GM18870 (cell line): ENCODE data around the gene TBC1D20.

Source experiments
- ATAC-seq: cut with Tn5 transposase; IDR thresholded peaks from one replicate; pipeline ENCODE4 v1.9.1; 2021; ENCODE audit warnings: moderate library complexity; ENCODE audit not compliant: unreplicated experiment

The TBC1D20 gene

GRCh38 chr20:420721-421574 lies 41.4 kb downstream of the TBC1D20 start:
- ATAC-seq, result no peak

GRCh38 chr20:420166-420620 lies 42.1 kb downstream of the TBC1D20 start:
- ATAC-seq, result no peak

- no peak for ATAC-seq
These were observed 42.7 kb downstream of the TBC1D20 start for GRCh38 chr20:419556-420165.

GRCh38 chr20:418858-419365 lies 43.4 kb downstream of the TBC1D20 start:
- ATAC-seq, result no peak

GRCh38 chr20:417801-418342 lies 44.5 kb downstream of the TBC1D20 start:
- ATAC-seq, result no peak

GRCh38 chr20:416950-417800 lies 45.2 kb downstream of the TBC1D20 start:
- ATAC-seq, result no peak

- ATAC-seq, result no peak
These were observed 46.5 kb downstream of the TBC1D20 start for GRCh38 chr20:415820-416322.

- no peak for ATAC-seq
These were observed 48.2 kb downstream of the TBC1D20 start for GRCh38 chr20:414161-414560.

GRCh38 chr20:412081-412480 lies 50.3 kb downstream of the TBC1D20 start:
- no peak for ATAC-seq

- ATAC-seq, result no peak
These were observed 52.4 kb downstream of the TBC1D20 start for GRCh38 chr20:409697-410559.

GRCh38 chr20:408843-409696 lies 53.3 kb downstream of the TBC1D20 start:
- ATAC-seq, result no peak

- peak; percentile 41 for ATAC-seq
These were observed 54.1 kb downstream of the TBC1D20 start, which contains the start of gene RBCK1 for GRCh38 chr20:407953-408842. RBCK1 (plus strand) TSS chr20:408299; CDS start chr20:408758, 459 bp downstream.

GRCh38 chr20:407133-407952 lies 55.0 kb downstream of the TBC1D20 start:
- ATAC-seq, result peak; percentile 52

- ATAC-seq, result no peak
These were observed 55.9 kb downstream of the TBC1D20 start for GRCh38 chr20:406200-407132.

GRCh38 chr20:404088-404487 lies 58.2 kb downstream of the TBC1D20 start:
- no peak for ATAC-seq

GRCh38 chr20:403582-403957 lies 58.8 kb downstream of the TBC1D20 start:
- ATAC-seq, result no peak
